GM12878 (cell line): ENCODE results near the gene RPS2. TPM values are rescaled to one million over a fixed set of nuclear protein-coding genes. Genes with fewer than 3 reads are reported as not detected.

Experiments used
- BRCA1 ChIP-seq: IDR thresholded peaks from 2 replicates; pipeline ENCODE4 v1.6.1; 2011; ENCODE audit warnings: low read depth, low read length, improper control_type of control experiment
- CHD2 ChIP-seq: IDR thresholded peaks from 2 replicates; pipeline ENCODE4 v1.6.1; 2011; ENCODE audit warnings: low read depth, low read length, improper control_type of control experiment, borderline replicate concordance
- CUX1 ChIP-seq: IDR thresholded peaks from 2 replicates; pipeline ENCODE4 v1.6.1; 2012; ENCODE audit warnings: improper control_type of control experiment, low read depth, low read length; ENCODE audit not compliant: insufficient replicate concordance
- EGR1 ChIP-seq, 2 experiments: IDR thresholded peaks; 1 replicate in 1 of 2; 2 replicates in 1 of 2; pipeline ENCODE4 v1.6.1; 2011 to 2012; ENCODE audit warnings: low read depth in 2 of 2, low read length in 2 of 2, borderline replicate concordance in 1 of 2, mild to moderate bottlenecking in 1 of 2, moderate library complexity in 1 of 2
- GABPA ChIP-seq: IDR thresholded peaks from 2 replicates; pipeline ENCODE4 v1.6.1; 2014; ENCODE audit warnings: antibody characterized with exemption, low read depth, mild to moderate bottlenecking, inconsistent platforms
- KAT2A ChIP-seq: conservative IDR thresholded peaks from 2 replicates; pipeline ENCODE4 v1.6.1; 2011; ENCODE audit warnings: low read depth, low read length; ENCODE audit not compliant: control insufficient read depth
- MAX ChIP-seq: IDR thresholded peaks from 2 replicates; pipeline ENCODE4 v1.6.1; 2012; ENCODE audit warnings: low read depth, low read length, improper control_type of control experiment
- MEF2A ChIP-seq: IDR thresholded peaks from 2 replicates; pipeline ENCODE4 v1.6.1; 2011; ENCODE audit warnings: low read depth, mild to moderate bottlenecking, low read length, moderate library complexity; ENCODE audit not compliant: insufficient read depth
- NBN ChIP-seq: fragments of 450-650 bp; IDR thresholded peaks from 2 replicates; pipeline ENCODE4 v1.6.1; 2016
- PKNOX1 ChIP-seq: fragments of 450-650 bp; IDR thresholded peaks from 2 replicates; pipeline ENCODE4 v1.6.1; 2016; ENCODE audit warnings: mild to moderate bottlenecking
- RELB ChIP-seq: fragments of 450-650 bp; IDR thresholded peaks from 2 replicates; pipeline ENCODE4 v1.6.1; 2017; ENCODE audit warnings: low read depth, mild to moderate bottlenecking, moderate library complexity
- REST ChIP-seq: IDR thresholded peaks from 2 replicates; pipeline ENCODE4 v1.6.1; 2012; ENCODE audit warnings: mild to moderate bottlenecking, low read depth, low read length
- TAF1 ChIP-seq: IDR thresholded peaks from 2 replicates; pipeline ENCODE4 v1.6.1; 2011; ENCODE audit warnings: mild to moderate bottlenecking, low read depth, low read length, borderline replicate concordance
- TCF7 ChIP-seq: IDR thresholded peaks from 2 replicates; pipeline ENCODE4 v1.6.1; 2014; ENCODE audit warnings: antibody characterized with exemption, borderline replicate concordance
- polyA plus RNA-seq, 11 experiments: library from polyadenylated mRNA; depleted of rRNA in 4 of 11; unstranded in 6 of 11; stranded (reverse) in 5 of 11; fragments of >200 nt; fragmentation: Nextera tagmentation in 4 of 11; fragmentation: Illumina TruSeq in 1 of 11; extraction: Ambion mirVana in 4 of 11; extraction: Trizol in 1 of 11; gene quantifications; 1 replicate in 1 of 11; 2 replicates in 10 of 11; pipeline versions ENCODE4 v1.2.1 to v1.2.3, GENCODE V29; 2011 to 2016; ENCODE audit warnings: inconsistent platforms in 2 of 11, missing spikeins in 2 of 11, low read depth in 1 of 11
- total RNA-seq, 4 experiments: library from RNA; depleted of rRNA in 3 of 4; stranded (reverse); fragments of >200 nt in 3 of 4; fragmentation: Illumina TruSeq in 1 of 4; extraction: Trizol in 1 of 4; gene quantifications; 2 replicates each; pipeline versions ENCODE4 v1.2.1 to v1.2.3, GENCODE V29; 2013 to 2021

RPS2 gene
- total and polyA plus RNA-seq, 10 of the 15 experiments (the other 5 are each of a cell fraction or from before 2014, with no cell fraction given), result 1,295 to 7,121 (median 3,933) TPM

GRCh38 chr16:2003827-2004641 lies 39.4 kb upstream of the RPS2 start (continued):
- TF ChIP-seq CUX1 (no peak), RELB (no peak), TCF7 (no peak), CHD2 (no peak), REST (no peak), TAF1 (no peak), EGR1 (IDR thresholded peaks at IDR 0.05; ENCODE audit: borderline replicate concordance in 1 of 2, low read depth in 2 of 2, low read length in 2 of 2) (no peak), MEF2A (no peak), NBN (0 out of 2 replicates have a peak, but pooled peaks have one; percentile 34), BRCA1 (no peak), MAX (no peak), PKNOX1 (peak; percentile 83), KAT2A (no peak), GABPA (no peak)
